Measurements from ENCODE around the gene MRPL9. TPM values are rescaled to one million over a fixed set of nuclear protein-coding genes. Genes with fewer than 3 reads are reported as not detected.

The MRPL9 gene
- total and polyA plus RNA-seq, 2 experiments from 2014 or later, result 89.0 to 126 TPM

GRCh38 chr1:151777317-151777716 is 14.0 kb upstream of the MRPL9 start (continued):
- no peak for TF ChIP-seq EZH2phosphoT487 (IDR thresholded peaks at IDR 0.05; ENCODE audit: unreplicated experiment)
- no peak for TF ChIP-seq ZNF114 (CRISPR knock-in tag; IDR thresholded peaks at IDR 0.05)
- TF ChIP-seq ETS1 (IDR thresholded peaks at IDR 0.05), result no peak
- TF ChIP-seq, protein P1, sequence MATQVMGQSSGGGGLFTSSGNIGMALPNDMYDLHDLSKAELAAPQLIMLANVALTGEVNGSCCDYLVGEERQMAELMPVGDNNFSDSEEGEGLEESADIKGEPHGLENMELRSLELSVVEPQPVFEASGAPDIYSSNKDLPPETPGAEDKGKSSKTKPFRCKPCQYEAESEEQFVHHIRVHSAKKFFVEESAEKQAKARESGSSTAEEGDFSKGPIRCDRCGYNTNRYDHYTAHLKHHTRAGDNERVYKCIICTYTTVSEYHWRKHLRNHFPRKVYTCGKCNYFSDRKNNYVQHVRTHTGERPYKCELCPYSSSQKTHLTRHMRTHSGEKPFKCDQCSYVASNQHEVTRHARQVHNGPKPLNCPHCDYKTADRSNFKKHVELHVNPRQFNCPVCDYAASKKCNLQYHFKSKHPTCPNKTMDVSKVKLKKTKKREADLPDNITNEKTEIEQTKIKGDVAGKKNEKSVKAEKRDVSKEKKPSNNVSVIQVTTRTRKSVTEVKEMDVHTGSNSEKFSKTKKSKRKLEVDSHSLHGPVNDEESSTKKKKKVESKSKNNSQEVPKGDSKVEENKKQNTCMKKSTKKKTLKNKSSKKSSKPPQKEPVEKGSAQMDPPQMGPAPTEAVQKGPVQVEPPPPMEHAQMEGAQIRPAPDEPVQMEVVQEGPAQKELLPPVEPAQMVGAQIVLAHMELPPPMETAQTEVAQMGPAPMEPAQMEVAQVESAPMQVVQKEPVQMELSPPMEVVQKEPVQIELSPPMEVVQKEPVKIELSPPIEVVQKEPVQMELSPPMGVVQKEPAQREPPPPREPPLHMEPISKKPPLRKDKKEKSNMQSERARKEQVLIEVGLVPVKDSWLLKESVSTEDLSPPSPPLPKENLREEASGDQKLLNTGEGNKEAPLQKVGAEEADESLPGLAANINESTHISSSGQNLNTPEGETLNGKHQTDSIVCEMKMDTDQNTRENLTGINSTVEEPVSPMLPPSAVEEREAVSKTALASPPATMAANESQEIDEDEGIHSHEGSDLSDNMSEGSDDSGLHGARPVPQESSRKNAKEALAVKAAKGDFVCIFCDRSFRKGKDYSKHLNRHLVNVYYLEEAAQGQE (IDR thresholded peaks at IDR 0.05; ENCODE audit: unreplicated experiment), result no peak
- no peak for TF ChIP-seq CREB1 (CRISPR knock-in tag; IDR thresholded peaks at IDR 0.05; ENCODE audit: low read depth)
- TF ChIP-seq EZH2 (IDR thresholded peaks at IDR 0.05; ENCODE audit: low read depth, unreplicated experiment), result no peak

DNA sequence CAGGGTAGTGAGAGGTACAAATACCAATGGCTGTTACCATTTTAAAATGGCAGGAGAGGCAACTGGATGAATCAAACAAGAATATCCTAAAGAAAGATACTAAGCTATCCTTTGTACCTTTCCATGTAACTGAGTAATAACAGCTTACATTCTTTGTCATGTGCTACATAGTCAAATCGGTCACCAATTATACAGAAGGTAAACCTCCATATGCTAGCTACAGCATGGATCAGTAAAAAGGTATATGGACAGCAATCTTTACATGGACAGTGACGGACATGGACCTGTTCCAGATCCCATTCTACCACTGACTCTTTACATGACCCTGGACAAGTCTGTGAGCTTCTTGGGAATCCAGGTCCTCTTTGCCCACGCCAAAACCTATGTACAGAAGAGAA is 13.4 kb upstream of the MRPL9 start:
- Histone ChIP-seq H3K9me2 (ENCODE audit: insufficient read depth) (no peaks in the 10 kb centered on the region), H3K27ac (ENCODE audit: low read depth) (no peak overlapping the region), H3K4me1 (ENCODE audit: insufficient read depth) (no peaks in the 10 kb centered on the region), H3K27me3 (ENCODE audit: insufficient read depth) (no peaks in the 10 kb centered on the region), H3K4me2 (no peak overlapping the region), H3K36me3 (ENCODE audit: insufficient read depth) (peaks cover 11% of the 10 kb centered on the region; the same call in 1 of the 2 replicates), H2AFZ (no peak overlapping the region), H3F3A (replicated peaks; ENCODE audit: low read depth) (no peaks in the 10 kb centered on the region), H4K20me1 (replicated peaks; ENCODE audit: insufficient read depth) (no peaks in the 10 kb centered on the region), H3K4me3 (no peak overlapping the region), H3K79me2 (replicated peaks; ENCODE audit: insufficient read depth) (no peaks in the 10 kb centered on the region)
- TF ChIP-seq ZNF331 (CRISPR knock-in tag; IDR thresholded peaks at IDR 0.05; ENCODE audit: low read depth) (no peak), CREB1 (CRISPR knock-in tag; IDR thresholded peaks at IDR 0.05; ENCODE audit: low read depth) (no peak), POLR2AphosphoS5 (IDR thresholded peaks at IDR 0.05; ENCODE audit: low read depth) (no peak), EZH2 (IDR thresholded peaks at IDR 0.05; ENCODE audit: low read depth, unreplicated experiment) (no peak)
- TF ChIP-seq, protein P2, sequence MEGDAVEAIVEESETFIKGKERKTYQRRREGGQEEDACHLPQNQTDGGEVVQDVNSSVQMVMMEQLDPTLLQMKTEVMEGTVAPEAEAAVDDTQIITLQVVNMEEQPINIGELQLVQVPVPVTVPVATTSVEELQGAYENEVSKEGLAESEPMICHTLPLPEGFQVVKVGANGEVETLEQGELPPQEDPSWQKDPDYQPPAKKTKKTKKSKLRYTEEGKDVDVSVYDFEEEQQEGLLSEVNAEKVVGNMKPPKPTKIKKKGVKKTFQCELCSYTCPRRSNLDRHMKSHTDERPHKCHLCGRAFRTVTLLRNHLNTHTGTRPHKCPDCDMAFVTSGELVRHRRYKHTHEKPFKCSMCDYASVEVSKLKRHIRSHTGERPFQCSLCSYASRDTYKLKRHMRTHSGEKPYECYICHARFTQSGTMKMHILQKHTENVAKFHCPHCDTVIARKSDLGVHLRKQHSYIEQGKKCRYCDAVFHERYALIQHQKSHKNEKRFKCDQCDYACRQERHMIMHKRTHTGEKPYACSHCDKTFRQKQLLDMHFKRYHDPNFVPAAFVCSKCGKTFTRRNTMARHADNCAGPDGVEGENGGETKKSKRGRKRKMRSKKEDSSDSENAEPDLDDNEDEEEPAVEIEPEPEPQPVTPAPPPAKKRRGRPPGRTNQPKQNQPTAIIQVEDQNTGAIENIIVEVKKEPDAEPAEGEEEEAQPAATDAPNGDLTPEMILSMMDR (conservative IDR thresholded peaks at IDR 0.05; ENCODE audit: low read depth in 2 of 2), result no peak
- TF ChIP-seq, protein P1 (IDR thresholded peaks at IDR 0.05; ENCODE audit: unreplicated experiment), result no peak
- no peak overlapping the region for H3K4me3 Mint-ChIP-seq
- H3K27ac Mint-ChIP-seq, result no peak overlapping the region
- ATAC-seq, result no peak
- no peaks in the 10 kb centered on the region for H3K9me3 Mint-ChIP-seq
- H3K4me1 Mint-ChIP-seq, result no peaks in the 10 kb centered on the region
- H3K27me3 Mint-ChIP-seq (ENCODE audit: insufficient read depth, low read depth, poor library complexity), result no peaks in the 10 kb centered on the region
- DNase-seq (ENCODE audit: low spot score), result no peak
- H3K36me3 Mint-ChIP-seq (ENCODE audit: low read depth), result peaks cover 29% of the 10 kb centered on the region
